Karpas-422 (cell line): ENCODE measurements around the gene PAIP2. TPM values are rescaled to one million over a fixed set of nuclear protein-coding genes. Genes with fewer than 3 reads are reported as not detected.

Experiments used
- DNase-seq: peaks from one replicate; pipeline ENCODE4 v3.0.0-alpha.2; 2015
- H2AFZ ChIP-seq: fragments of 200-600 bp; sonication (generic); 2 replicates; pipeline ENCODE4 v1.6.1; 2014; ENCODE audit warnings: antibody characterized with exemption, low read length, mixed read lengths
- H3K27ac ChIP-seq: fragments of 200-600 bp; sonication (generic); 2 replicates; pipeline ENCODE4 v1.5.1; 2014; ENCODE audit warnings: mild to moderate bottlenecking, low read length, moderate library complexity
- H3K27me3 ChIP-seq: fragments of 200-600 bp; sonication (generic); 2 replicates; pipeline ENCODE4 v1.6.1; 2014; ENCODE audit warnings: low read length, mixed read lengths
- H3K36me3 ChIP-seq: fragments of 200-600 bp; sonication (generic); 2 replicates; pipeline ENCODE4 v1.6.1; 2014; ENCODE audit warnings: low read length, mixed read lengths; ENCODE audit not compliant: insufficient read depth
- H3K4me1 ChIP-seq: fragments of 200-600 bp; sonication (generic); 2 replicates; pipeline ENCODE4 v1.6.1; 2014; ENCODE audit warnings: mild to moderate bottlenecking, low read length, mixed read lengths
- H3K4me2 ChIP-seq: fragments of 200-600 bp; sonication (generic); 2 replicates; pipeline ENCODE4 v1.6.1; 2014; ENCODE audit warnings: low read length, low read depth, mild to moderate bottlenecking; ENCODE audit not compliant: poor library complexity, severe bottlenecking
- H3K4me3 ChIP-seq: fragments of 200-600 bp; sonication (generic); 2 replicates; pipeline ENCODE4 v1.5.1; 2014; ENCODE audit warnings: mild to moderate bottlenecking, antibody characterized with exemption, low read length, mixed read lengths
- H3K79me2 ChIP-seq: fragments of 200-600 bp; sonication (generic); 2 replicates; pipeline ENCODE4 v1.6.1; 2014; ENCODE audit warnings: mild to moderate bottlenecking, low read length, mixed read lengths
- H3K9ac ChIP-seq: fragments of 200-600 bp; sonication (generic); 2 replicates; pipeline ENCODE4 v1.6.0; 2014; ENCODE audit warnings: low read length
- H3K9me2 ChIP-seq: fragments of 200-600 bp; sonication (generic), shearing (Covaris generic); replicated peaks from 2 replicates; pipeline ENCODE4 v1.6.0; 2014; ENCODE audit warnings: mild to moderate bottlenecking, low read length, moderate library complexity; ENCODE audit not compliant: insufficient read depth
- H3K9me3 ChIP-seq: fragments of 300-700, 200-600 bp; sonication (generic); 2 replicates; pipeline ENCODE4 v1.6.1; 2014; ENCODE audit warnings: low read length, mixed read lengths
- H4K20me1 ChIP-seq: fragments of 200-600 bp; sonication (generic); 2 replicates; pipeline ENCODE4 v1.6.1; 2014; ENCODE audit warnings: mild to moderate bottlenecking, antibody characterized with exemption, low read length, low read depth; ENCODE audit not compliant: insufficient read depth
- total RNA-seq: library from RNA; depleted of rRNA; stranded (reverse); fragments of >200 nt; shearing (Covaris generic); gene quantifications from 2 replicates; pipeline ENCODE4 v1.2.3, GENCODE V29; 2014; ENCODE audit warnings: low replicate concordance

Gene PAIP2
- total RNA-seq, 1 experiment from 2014 or later, result 113 TPM

DNA sequence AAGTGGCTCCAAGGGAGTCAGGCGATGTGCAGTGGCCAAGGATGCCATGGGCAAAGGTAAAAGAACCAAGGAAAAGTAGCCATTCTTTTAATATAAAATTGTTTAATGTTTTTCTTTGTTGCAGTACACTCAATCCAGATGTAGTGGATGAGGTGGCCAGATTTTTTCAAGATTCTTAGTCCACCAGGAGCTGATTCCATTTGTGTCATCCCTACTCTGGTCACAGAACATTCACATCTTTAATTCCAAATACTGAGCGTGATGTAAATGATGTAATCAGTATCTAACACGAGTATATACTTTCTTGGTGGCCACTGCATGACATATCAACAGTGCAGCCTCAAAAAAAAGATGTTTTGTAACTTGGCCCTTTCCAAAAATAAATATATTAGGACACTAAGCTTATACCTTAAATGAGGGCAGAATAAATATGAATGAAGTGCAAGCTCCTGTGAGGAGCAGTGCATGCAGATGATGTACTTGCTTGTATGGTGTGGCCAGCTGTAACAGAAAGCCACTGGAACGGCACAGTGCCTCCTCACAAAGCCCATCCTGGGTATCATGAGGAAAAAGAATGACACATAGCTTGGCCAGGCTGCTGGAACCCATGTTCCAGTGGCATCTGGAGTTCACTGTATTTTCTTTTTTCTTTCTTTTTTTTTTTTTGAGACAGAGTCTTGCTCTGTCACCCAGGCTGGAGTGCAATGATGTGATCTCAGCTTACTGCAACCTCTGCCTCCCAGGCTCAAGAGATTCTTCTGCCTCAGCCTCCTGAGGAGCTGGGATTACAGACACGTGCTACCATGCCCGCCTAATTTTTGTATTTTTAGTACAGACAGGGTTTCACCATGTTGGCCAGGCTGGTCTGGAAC, 68.7 kb downstream of the PAIP2 start:
- Histone ChIP-seq H3K9me3 (no peaks in the 10 kb centered on the region), H3K79me2 (no peaks in the 10 kb centered on the region), H3K27ac (no peak overlapping the region), H3K9me2 (no peaks in the 10 kb centered on the region), H3K4me3 (no peak overlapping the region), H4K20me1 (no peaks in the 10 kb centered on the region), H3K4me2 (no peak overlapping the region), H2AFZ (no peak overlapping the region), H3K27me3 (no peaks in the 10 kb centered on the region), H3K4me1 (peaks cover 36% of the 10 kb centered on the region), H3K36me3 (no peaks in the 10 kb centered on the region), H3K9ac (no peak overlapping the region)
- no peak for DNase-seq

DNA sequence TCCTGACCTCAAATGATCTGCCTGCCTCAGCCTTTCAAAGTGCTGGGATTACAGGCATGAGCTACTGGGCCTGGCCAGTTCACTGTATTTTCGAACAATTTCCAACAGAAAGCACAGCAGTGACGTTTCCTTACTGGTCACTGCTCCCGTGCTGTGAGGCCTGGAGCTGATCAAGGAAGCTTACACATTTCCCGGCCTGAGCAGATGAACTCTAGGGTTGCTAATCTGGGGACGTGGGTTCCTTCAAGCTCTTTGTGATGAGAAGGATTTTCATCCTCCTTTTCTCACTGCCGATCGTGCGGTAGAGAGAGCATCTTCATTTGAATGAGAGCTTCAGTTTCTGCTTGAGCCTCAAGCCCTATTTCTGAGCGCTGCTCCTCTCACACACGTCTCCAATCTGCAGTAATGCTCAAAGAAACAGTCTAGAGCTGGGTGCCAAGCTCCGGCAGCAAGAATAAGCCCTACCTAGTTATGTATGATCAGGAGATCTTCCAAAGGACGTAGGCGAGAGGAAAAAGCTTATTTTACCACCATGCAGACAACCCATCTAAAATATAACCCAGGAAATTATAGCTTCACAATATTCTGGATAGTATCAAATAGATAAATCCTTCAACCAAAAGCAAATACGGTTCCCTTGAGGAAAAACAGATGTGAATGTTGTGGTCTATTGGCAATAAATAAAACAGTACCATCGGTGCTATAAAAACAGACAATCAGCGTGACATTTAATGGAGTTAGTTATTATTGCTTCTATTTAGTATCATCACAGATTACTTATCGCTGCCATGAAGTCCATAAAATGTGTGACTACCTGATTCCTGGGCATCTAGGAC, 69.6 kb downstream of the PAIP2 start:
- Histone ChIP-seq H3K4me2 (no peak overlapping the region), H3K4me1 (peaks cover 36% of the 10 kb centered on the region), H3K27ac (no peak overlapping the region), H3K4me3 (no peak overlapping the region), H3K27me3 (no peaks in the 10 kb centered on the region), H2AFZ (no peak overlapping the region), H3K9ac (no peak overlapping the region), H3K9me2 (no peaks in the 10 kb centered on the region), H3K36me3 (no peaks in the 10 kb centered on the region), H3K9me3 (no peaks in the 10 kb centered on the region), H4K20me1 (no peaks in the 10 kb centered on the region), H3K79me2 (no peaks in the 10 kb centered on the region)
- no peak for DNase-seq

DNA sequence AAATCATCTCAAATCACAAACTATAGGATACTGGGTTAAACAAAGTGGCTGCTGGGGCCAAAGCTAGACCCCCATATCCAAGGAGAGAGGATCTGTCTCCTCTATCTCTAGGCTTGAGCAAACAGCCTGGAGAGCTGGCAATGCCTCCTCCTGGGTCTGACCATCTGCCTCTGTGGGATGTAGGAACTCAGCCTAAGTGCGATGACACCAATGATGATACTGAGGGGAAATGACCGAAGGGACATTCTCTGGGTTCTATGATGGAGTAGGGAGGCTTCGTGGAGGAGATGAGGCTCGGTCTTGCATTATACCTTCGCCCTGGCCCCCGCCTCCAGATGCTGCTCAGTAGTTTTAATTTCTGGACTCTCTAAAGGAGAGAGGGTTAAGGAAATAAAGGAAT, 71.5 kb downstream of the PAIP2 start:
- DNase-seq, result no peak
- no peaks in the 10 kb centered on the region for H3K9me2 ChIP-seq
- no peak overlapping the region for H3K27ac ChIP-seq
- H3K9ac ChIP-seq, result no peak overlapping the region
- H3K9me3 ChIP-seq, result no peaks in the 10 kb centered on the region
- H3K4me2 ChIP-seq, result no peak overlapping the region
- no peaks in the 10 kb centered on the region for H3K79me2 ChIP-seq
- peaks cover 20% of the 10 kb centered on the region for H3K4me1 ChIP-seq
- H3K4me3 ChIP-seq, result no peak overlapping the region
- H3K36me3 ChIP-seq, result no peaks in the 10 kb centered on the region
- no peak overlapping the region for H2AFZ ChIP-seq
- H4K20me1 ChIP-seq, result no peaks in the 10 kb centered on the region
- H3K27me3 ChIP-seq, result no peaks in the 10 kb centered on the region

GRCh38 chr5:139413963-139414362, 72.3 kb downstream of the PAIP2 start:
- Histone ChIP-seq H3K4me3 (no peak overlapping the region), H2AFZ (no peak overlapping the region), H3K27me3 (no peaks in the 10 kb centered on the region), H3K79me2 (no peaks in the 10 kb centered on the region), H3K4me1 (peaks cover 13% of the 10 kb centered on the region), H3K9me3 (no peaks in the 10 kb centered on the region), H3K9ac (no peak overlapping the region), H3K27ac (no peak overlapping the region), H3K9me2 (no peaks in the 10 kb centered on the region), H3K36me3 (no peaks in the 10 kb centered on the region), H3K4me2 (no peak overlapping the region), H4K20me1 (no peaks in the 10 kb centered on the region)
- no peak for DNase-seq

DNA sequence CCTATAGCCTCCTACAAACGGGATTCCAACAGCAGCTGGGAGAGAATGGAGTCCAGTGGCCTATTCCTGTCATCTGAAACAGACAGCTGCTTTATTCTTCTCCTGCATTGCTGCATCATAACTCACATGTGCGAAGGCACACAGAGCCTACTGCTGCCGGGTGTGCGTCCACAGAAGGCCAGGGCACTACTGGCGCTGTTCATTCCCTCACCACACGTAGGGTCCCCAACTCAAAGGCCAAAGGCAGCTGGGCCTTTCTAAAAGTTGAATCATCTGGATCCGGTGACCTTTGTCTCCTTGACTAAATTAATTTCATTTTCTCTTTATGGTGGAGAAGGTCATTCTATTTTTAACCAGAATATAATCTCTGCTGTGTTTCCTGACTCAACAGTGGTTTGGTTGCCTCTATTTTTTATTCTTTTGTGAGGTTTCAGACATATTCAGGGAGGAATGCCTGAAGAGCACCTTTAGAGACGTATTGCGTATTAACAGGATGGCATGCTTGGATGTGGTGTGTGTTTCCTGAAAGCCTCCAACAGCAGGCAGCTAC, 73.0 kb downstream of the PAIP2 start:
- no peak overlapping the region for H3K4me3 ChIP-seq

GRCh38 chr5:139415221-139415861, 73.7 kb downstream of the PAIP2 start:
- H3K9me3 ChIP-seq, result no peaks in the 10 kb centered on the region

More for the DNA sequence above, 73.0 kb downstream of the PAIP2 start:
- Histone ChIP-seq H3K27ac (no peak overlapping the region), H3K9me3 (no peaks in the 10 kb centered on the region), H4K20me1 (no peaks in the 10 kb centered on the region), H2AFZ (no peak overlapping the region), H3K9me2 (no peaks in the 10 kb centered on the region), H3K36me3 (no peaks in the 10 kb centered on the region), H3K4me2 (no peak overlapping the region), H3K27me3 (no peaks in the 10 kb centered on the region), H3K9ac (no peak overlapping the region), H3K79me2 (no peaks in the 10 kb centered on the region), H3K4me1 (peaks cover 8% of the 10 kb centered on the region)
- DNase-seq, result no peak

GRCh38 chr5:139415869-139416268, 74.2 kb downstream of the PAIP2 start:
- no peaks in the 10 kb centered on the region for H3K9me2 ChIP-seq
- H3K9me3 ChIP-seq, result no peaks in the 10 kb centered on the region
- no peaks in the 10 kb centered on the region for H3K79me2 ChIP-seq
- no peaks in the 10 kb centered on the region for H3K4me1 ChIP-seq
- no peak overlapping the region for H3K27ac ChIP-seq
- H3K4me2 ChIP-seq, result no peak overlapping the region
- no peaks in the 10 kb centered on the region for H4K20me1 ChIP-seq
- H3K4me3 ChIP-seq, result no peak overlapping the region
- no peaks in the 10 kb centered on the region for H3K36me3 ChIP-seq
- H3K9ac ChIP-seq, result no peak overlapping the region
- H3K27me3 ChIP-seq, result no peaks in the 10 kb centered on the region
- no peak for DNase-seq
- H2AFZ ChIP-seq, result no peak overlapping the region

More at GRCh38 chr5:139415221-139415861, 73.7 kb downstream of the PAIP2 start:
- no peaks in the 10 kb centered on the region for H3K79me2 ChIP-seq
- H2AFZ ChIP-seq, result no peak overlapping the region
- no peak overlapping the region for H3K9ac ChIP-seq
- H3K4me2 ChIP-seq, result no peak overlapping the region
- H4K20me1 ChIP-seq, result no peaks in the 10 kb centered on the region
- H3K4me1 ChIP-seq, result peaks cover under 1% of the 10 kb centered on the region
- DNase-seq, result no peak
- no peaks in the 10 kb centered on the region for H3K36me3 ChIP-seq
- no peak overlapping the region for H3K4me3 ChIP-seq
- H3K27me3 ChIP-seq, result no peaks in the 10 kb centered on the region
- no peaks in the 10 kb centered on the region for H3K9me2 ChIP-seq
- H3K27ac ChIP-seq, result no peak overlapping the region

DNA sequence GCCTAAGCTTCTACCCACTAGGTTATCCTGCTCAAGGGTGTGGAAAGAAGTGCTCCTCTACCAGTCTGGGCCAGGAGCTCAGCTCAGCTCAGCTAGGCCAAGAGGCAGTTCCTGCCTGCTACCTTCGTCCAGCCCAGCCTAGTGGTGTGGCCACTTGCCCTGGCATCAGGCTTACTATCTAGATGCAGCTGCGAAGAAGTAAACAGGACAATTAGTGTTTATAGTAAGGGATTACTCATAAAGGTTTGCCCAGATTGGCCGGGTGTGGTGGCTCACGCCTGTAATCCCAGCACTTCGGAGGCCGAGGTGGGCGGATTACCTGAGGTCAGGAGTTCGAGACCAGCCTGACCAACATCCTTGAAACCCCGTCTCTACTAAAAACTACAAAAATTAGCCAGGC, 75.0 kb downstream of the PAIP2 start:
- H2AFZ ChIP-seq, result no peak overlapping the region
- H3K9ac ChIP-seq, result no peak overlapping the region
- H3K9me2 ChIP-seq, result no peaks in the 10 kb centered on the region
- no peak for DNase-seq
- no peaks in the 10 kb centered on the region for H4K20me1 ChIP-seq
- no peaks in the 10 kb centered on the region for H3K4me1 ChIP-seq
- no peaks in the 10 kb centered on the region for H3K9me3 ChIP-seq
- H3K27ac ChIP-seq, result no peak overlapping the region
- H3K4me2 ChIP-seq, result no peak overlapping the region
- no peaks in the 10 kb centered on the region for H3K36me3 ChIP-seq
- no peaks in the 10 kb centered on the region for H3K27me3 ChIP-seq
- no peaks in the 10 kb centered on the region for H3K79me2 ChIP-seq
- H3K4me3 ChIP-seq, result no peak overlapping the region
